Activated CD4-positive, alpha-beta T cell treated with anti-CD3 and anti-CD28 coated beads, Interleukin-2, amount 50 U/mL, for 16 hours (primary cell): ENCODE measurements around the gene YJU2.
"Not testable (repeated sequence)": the region's sequence is repeated elsewhere in the genome, so short reads cannot be mapped to it uniquely, and the experiment has no call there.

ENCODE experiments used
- DNase-seq: peaks from one replicate; pipeline ENCODE4 v3.0.0-alpha.2; 2020

YJU2 gene

DNA sequence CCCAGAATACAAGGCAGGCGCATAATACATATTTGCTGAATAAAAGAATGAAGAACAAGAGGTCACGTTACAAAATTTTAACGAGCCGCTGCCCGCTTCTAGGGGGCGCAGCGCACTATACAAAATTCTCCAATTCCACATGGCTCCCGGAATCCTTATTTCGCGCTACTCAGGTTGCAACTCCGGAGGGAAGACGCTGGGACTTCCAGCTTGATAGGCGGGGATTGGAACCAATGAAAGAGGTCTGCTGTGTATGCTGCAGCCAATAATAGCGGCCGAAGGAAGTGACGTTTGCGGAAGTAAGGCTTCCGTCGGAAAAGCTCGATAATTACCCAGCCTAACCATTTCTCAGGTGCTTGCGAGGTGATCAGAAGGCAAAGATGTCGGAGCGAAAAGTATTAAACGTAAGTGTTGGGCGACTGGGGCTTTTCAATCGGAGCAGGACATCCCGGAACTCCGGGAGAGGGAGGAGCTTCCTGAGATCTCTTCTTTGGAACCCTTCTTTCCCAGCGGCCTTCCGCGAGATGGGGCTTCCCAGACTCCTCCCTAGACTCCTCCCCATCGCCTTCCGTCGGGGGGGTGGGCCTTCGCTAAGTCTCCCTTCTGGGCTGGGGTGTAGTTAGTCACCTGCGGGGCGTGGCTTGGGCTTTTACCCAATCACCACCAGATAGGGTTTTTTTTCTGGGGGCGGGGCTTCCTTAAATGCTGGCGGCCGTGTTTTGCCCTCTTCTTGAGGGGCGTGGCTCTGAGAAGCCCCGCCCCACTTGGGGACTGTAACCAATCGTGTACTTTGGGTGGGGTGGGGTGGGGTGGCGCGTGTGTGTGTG, at the start of gene YJU2:
Gene YJU2, plus strand, starts transcription at position 314 of the 827 bp plus-strand sequence. Its CDS starts 67 bp downstream, at position 381.
- peak; percentile 99 for DNase-seq

DNA sequence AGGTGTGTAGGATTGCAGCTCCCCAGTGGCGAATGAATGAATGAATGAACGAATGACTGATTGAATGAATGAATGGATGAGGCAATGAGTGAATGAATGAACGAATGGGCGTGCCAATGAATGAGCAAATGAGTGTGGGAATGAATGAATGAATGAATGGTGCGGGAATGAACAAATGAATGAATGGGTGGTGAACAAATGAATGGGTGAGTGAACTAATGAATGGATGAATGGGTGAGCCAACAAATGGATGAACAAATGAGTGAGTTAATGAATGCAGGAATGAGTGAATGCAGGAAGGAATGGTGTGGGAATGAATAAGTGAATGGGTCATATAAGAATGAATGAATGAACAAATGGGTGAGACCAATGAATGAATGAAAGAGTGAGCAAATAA, 49.7 kb upstream of the YJU2 start:
- DNase-seq = no peak

DNA sequence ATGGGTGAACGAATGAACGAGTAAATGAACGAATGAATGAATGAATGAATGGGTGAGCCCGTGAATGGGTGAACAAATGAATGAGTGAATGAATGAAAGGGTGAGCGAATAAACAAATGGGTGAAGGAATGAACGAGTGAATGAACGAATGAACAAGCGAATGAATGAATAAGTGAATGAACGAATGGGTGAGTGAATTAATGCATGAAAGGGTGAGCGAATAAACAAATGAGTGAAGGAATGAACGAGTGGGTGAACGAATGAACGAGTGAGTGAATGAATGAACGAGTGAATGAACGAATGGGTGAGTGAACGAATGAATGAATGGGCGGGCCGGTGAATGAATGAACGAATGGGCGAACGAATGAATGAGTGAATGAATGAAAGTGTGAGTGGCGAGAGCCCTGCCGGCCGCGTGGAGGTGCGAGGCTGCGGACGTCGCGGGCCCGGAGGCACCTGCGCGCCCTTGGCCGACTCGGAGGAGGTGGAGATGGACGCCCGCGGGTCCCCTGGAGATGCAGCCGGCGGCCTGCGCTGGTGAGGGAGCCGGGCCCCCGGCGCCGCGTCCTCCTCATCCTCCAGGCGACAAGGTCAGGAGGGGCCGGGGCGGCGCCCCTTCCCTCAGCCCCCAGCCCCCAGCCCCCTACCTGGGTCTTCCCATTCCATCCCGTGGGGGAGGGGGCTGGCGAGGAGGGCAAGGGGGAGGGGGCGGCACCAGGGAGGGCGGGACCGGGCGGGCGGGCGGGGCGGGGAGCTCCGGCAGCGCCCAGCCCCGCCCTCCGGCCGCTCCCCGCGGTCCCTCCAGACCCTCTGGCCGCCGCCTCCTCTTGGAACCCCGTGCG, 49.0 kb upstream of the YJU2 start:
- DNase-seq = no peak

DNA sequence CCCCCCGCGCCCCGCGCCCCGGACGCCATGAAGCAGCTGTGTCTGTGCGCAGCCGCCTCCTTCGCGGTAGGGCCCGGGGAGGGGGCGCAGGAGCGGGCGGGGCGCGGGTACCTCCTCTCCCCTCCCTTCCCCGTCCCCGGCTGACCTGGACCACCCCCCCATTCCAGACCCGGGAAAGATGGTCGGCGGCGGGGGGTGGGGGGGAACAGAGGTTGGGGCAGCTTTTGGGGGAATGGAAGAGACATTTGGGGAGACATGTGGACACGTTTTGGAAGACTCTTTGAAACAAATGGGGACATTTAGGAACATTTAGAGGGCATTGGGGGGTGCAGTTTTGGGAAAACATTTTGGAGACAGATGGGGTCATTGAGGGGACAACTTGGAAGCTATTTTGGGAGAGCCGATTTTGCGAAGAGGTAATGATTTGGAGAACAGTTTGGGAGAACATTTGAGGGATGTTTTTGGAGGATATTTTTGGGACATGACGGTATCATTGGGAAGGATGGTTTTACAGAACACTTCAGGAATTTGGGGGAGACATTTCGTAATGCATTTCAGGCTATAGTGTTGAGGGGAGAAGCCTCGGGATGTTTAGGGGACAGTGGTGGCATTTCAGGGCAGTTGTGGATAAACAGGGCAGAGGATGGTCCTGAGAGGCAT, 48.3 kb upstream of the YJU2 start:
- no peak for DNase-seq

DNA sequence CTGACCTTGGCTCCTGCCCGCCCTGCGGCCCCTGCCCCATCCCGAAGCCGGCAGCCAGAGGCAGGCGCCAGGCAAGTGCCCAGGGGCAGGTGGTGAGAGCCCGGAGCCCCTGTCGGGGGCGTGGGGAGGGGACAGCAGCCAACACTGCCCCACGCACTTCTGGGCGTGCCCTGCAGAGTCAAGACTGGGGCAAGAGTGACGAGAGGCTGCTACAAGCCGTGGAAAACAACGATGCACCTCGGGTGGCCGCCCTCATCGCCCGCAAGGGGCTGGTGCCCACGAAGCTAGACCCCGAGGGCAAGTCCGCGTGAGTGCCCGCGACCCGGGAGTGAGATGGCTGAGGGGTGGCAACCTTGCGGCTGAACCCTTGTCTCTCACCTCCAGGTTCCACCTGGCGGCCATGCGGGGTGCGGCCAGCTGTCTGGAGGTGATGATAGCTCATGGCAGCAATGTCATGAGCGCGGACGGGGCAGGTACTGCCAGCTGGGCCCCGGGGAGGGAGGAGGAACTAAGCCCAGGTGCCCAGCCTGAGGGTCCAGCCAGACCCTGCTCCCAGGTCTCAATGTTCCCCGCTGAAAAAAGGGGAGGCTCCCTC, 47.1 kb upstream of the YJU2 start:
- no peak for DNase-seq

DNA sequence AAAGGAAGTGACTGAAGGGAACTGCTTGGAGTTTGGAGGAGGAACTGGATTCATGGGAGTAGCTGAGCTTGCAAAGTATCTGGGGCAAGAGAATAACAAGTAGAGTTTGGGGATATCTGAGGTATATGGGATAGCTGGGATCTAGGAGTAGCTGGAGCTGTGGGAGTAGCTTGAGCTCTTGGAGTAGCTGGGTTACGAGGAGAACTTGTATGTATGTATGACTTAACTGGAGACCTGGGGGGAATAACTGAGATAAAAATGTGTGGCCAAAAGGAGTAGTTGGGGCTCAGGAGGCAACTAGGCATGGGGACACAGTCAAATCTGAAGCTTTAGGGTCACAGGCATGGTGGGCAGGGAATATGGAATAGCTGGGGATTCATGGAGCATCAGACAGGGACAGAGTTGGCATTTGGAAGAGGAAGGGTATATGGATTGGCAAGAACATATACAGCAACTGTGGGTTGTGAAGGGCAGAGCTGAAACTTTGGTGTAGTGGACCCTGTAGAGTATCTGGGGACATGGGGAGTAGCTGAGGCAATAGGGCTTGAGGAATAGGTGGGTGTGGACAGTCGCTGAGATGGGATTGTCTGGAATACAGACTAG, 45.8 kb upstream of the YJU2 start:
- DNase-seq = no peak

DNA sequence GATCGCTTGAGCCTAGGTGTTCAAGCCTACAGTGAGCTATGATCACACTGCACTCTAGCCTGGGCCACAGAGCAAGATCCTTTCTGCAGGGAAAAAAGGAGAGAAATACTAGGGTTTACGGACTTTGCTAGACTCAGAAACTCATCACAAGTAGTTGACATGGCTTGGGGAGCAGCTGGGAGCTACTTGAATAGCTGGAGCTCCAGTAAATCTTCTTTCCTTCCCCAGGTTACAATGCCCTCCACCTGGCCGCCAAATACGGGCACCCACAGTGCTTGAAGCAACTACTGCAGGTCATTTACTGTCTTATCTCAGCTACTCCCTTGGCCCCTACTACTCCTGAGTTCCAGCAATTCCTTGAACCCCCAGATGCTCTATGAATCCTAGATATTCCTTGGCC, 45.1 kb upstream of the YJU2 start:
- DNase-seq = no peak

DNA sequence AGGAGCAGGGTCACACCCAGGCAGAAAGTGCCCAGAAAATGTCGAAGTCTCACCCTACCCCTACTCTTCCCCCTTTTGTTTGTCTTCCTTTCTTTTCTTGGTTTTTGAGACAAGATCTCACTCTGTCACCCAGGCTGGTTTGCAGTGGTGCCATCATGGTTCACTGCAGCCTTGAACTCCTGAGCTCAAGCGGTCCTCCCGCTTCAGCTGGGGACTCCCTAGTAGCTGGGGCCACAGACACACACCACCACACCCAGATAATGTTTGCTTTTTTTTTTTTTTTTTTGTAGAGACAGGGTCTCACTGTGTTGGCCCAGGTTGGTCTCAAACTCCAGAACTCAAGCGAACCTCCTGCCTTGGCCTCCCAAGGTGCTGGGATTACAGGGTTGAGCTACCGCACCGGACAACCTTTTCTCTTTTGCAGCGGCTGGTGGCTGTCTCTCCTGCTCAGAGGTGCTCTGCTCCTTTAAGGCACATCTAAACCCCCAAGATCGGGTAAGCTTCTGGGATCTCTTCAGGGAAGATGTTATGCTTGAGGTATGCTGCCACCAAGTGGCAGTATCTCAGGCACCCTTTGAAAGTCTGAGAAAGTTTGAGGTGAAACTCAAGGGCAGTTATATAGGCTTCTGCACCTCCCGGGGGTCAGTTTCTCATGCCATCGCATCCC, 39.9 kb upstream of the YJU2 start:
- DNase-seq = peak; percentile 24

DNA sequence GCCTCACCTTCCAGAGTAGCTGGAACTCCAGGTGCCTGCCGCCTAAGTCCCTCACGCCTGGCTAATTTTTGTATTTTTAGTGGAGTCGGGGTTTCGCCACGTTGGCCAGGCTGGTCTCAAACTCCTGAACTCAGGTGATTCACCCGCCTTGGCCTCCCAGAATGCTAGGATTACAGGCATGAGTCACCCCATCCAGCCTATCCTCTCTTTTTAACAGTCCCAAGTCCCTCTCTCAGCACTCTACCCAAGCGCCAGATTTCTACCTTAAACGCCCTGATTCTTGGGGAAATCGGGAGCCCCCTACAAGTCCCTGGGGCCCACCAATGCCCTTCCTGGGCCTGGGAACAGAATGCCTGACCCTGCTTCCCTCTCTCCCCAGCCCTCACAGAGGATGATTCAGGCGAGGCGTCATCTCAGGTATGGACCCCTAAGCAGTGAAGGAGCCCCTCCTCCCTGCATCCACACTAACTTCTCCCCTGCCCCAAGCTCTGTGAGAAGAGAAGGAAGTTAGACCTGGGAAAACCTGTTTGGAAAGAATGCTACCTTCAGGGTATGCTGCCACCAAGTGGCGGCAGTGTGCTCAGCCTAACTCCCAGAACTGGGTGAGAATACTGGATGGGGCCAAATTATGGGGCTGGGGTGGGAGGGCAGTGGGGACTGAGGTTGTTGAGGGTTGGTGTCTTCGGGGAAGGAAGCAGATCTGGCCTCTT, 38.3 kb upstream of the YJU2 start:
- no peak for DNase-seq

DNA sequence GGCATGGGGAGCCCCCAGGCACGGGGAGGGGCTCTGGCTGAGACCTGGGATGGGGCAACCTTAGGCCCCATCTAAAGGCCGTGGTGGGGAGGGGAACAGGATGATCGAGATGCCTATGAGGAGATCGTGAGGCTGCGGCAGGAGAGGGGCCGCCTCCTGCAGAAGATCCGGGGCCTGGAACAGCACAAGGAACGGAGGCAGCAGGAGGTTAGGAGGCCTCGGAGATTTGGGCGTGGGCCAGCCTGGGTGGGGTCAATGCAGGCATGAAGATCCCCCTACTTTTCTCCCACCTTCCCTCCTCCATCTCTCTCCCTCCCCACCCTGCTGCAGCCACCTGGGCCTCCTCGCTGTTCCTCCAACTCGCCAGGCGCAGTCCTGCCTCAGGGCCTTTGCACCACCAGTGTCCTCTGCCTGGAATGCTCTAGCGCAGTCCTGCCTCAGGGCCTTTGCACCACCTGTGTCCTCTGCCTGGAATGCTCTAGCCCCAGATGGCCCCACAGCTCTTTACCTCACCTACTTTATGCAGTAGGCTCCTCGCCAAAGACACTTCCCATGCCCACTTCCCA, 36.6 kb upstream of the YJU2 start:
- DNase-seq = no peak

DNA sequence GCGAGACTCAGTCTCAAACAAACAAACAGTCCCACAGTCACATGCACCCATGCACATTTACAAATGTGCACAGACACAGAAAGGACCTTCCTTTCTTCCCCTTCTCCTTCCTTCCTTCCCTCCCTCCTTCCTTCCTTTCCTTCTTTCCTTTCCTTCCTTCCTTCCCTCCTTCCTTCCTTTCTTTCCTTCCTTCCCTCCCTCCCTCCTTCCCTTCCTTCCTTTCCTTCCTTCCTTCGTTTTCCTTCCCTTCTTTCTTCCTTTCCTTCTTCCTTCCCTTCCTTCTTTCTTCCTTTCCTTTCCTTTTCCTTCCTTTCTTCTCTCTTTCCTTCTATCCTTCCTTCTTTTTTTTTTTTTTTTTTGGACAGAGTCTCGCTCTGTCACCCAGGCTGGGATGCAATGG, 33.8 kb upstream of the YJU2 start:
- no peak for DNase-seq

DNA sequence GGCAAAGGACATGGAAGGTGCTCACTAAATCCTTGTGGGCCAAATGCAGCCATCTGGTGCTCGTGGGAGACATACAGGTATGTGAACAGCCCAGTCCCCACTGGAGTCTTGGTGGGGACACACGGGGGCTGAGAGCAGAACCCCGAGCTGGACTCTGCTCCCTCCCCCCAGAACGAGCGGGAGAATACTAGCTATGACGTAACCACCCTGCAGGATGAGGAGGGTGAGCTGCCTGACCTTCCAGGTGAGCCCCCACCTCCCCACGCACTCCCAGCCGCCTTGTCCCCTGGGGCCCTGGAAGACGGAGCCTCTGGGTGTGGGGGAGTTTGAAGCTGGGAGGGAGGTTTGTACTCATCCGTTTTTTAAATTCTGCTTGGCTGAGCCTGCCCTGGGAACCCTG, 31.1 kb upstream of the YJU2 start:
- no peak for DNase-seq

DNA sequence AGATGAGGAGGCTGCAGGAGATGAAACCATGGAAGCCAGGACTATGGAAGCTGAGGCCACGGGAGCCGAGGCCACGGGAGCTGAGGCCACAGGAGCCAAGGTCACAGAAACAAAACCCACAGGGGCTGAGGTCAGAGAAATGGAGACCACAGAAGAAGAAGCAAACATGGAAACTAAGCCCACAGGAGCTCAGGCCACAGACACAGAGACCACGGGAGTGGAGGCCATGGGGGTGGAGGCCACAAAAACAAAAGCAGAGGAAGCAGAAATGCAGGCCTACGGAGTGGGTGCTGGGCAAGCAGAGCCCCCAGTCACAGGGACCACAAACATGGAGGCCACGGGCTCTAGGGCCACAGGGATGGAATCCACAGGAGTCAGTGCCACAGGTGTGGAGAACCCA, 30.0 kb upstream of the YJU2 start:
- DNase-seq = no peak

DNA sequence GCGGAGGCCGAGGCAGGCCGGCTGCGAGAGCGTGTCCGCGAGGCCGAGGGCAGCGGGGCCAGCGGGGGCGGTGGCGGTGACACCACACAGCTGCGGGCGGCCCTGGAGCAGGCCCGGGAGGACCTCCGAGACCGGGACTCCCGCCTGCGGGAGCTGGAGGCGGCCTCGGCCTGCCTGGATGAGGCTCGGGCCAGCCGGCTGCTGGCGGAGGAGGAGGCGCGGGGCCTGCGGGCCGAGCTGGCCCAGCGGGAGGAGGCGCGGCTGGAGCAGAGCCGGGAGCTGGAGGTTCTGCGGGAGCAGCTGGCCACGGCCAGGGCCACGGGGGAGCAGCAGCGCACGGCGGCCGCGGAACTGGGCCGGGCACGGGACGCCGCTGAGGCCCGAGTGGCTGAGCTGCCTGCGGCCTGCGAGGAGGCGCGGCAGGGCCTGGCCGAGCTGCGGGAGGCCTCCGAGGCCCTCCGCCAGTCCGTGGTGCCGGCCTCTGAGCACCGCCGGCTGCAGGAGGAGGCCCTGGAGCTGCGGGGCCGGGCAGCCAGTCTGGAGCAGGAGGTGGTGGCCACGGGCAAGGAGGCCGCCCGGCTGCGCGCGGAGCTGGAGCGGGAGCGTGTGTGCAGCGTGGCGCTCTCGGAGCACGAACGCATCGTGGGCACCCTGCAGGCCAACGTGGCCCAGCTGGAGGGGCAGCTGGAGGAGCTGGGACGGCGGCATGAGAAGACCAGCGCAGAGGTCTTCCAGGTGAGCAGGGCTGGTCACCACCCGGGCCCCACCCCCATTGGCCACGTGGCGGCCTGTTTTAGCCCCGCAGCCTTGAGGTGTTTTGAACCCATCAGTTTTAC, 29.2 kb upstream of the YJU2 start:
- DNase-seq = no peak

DNA sequence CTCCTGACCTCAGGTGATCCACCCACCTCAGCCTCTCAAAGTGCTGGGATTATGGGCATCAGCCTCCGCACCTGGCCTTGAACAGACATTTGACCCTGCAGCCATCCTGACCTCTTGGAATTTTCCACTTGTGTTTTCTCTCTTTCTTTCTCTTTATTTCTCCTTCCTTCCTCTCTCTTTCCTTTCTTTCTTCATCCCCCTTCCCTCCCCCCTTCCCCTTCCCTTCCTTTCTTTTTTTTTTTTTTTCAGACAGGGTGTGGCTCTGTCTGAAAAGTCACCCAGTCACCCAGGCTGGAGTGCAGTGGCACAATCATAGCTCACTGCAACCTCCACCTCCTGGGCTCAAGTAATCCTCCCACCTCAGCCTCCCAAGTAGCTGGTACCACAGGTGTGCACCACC, 28.4 kb upstream of the YJU2 start:
- DNase-seq = not testable (repeated sequence)

DNA sequence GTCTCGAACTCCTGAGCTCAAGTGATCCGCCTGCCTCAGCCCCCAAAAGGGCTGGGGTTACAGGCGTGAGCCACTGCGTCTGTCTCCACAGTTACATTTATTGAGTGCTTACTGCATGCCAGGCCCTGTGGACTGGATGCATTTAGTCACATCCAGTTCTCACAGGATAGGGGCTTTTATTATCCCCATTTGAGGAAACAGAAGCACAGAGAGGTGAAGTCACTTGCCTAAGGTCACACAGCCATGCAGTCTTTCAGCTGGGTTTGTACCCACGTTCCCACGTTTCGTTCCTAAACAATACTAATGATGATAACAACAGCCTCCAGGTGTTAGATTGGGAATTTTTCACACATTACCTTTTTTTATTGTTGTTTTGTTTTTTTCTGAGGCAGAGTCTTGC, 26.7 kb upstream of the YJU2 start:
- DNase-seq = no peak

DNA sequence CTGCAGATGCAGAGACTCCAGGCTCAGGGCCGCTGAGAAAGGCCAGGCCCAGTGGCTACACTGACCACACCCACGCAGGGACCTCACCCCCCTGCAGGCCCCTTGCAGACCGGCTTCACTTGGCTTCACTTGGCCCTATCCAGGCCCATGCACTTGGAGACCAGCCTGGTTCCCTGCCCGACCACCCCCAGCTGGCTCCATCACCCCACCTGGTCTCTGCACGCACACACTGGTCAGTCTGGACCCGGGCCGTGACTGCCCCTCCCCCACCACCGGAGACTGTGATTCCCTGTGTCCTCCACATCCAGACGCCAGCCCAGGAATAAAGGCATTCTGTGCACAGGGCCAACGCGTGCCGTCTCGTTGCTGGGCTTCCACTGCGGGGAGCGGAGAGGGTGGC, 22.4 kb upstream of the YJU2 start:
- DNase-seq = no peak

DNA sequence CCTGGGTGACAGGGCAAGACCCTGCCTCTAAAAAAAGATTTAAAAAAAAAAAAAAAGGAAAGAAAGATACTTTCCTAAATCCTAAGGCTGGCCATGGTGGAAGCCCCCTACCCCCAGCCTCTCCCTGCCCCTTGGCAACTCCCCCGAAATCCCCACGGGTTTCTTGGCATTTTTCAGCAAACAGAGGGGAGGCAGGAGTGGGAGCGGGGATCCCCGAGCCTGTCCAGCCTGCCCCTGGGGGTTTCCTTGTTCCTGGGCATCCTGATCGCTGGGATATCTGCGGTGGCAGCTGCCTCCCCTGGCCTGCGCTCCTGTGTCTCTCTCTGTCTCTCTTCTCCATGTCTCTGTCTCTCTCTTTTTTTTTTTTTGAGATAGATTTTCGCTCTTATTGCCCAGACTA, 21.0 kb upstream of the YJU2 start:
- DNase-seq = no peak

DNA sequence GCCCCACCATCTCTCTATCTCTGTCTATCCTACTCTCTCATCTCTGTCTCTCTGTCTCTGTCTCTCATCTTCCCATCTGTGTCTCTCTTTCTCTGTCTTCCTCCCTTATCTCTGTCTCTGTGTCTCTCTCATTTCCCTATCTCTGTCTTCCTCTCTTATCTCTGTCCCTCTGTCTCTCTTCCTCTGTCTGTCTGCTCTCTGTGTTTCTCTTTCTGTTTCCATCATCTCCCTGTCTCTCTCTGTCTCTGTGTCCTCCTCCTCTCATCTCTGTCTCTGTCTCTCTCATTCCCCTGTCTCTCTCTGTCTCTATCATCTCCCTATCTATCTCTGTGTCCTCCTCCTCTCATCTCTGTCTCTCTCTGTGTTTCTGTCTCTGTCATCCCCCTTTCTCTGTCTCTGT, 19.1 kb upstream of the YJU2 start:
- DNase-seq = no peak

DNA sequence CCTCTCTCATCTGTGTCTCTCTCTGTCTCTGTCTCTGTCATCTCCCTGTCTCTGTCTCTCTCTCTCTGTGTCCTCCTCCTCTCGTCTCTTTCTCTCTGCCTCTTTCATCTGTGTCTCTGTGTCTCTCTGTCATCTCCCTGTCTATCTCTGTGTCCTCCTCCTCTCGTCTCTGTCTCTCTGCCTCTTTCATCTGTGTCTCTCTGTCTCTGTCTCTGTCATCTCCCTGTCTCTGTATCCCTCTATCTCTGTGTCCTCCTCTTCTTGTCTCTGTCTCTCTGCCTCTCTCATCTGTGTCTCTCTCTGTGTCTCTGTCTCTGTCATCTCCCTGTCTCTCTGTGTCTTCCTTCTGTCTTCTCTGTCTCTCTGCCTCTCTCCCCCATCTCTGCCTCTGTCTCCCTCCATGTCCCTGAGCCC, 18.1 kb upstream of the YJU2 start:
- no peak for DNase-seq
